HG03196 (cell line): ENCODE measurements around the gene CDC42BPA.
"Not testable (repeated sequence)": the region's sequence is repeated elsewhere in the genome, so short reads cannot be mapped to it uniquely, and the experiment has no call there.

Source experiments
- ATAC-seq: cut with Tn5 transposase; IDR thresholded peaks from one replicate; pipeline ENCODE4 v1.9.1; 2021; ENCODE audit not compliant: unreplicated experiment

The CDC42BPA gene

GRCh38 chr1:227311389-227312001 lies 6.8 kb downstream of the CDC42BPA start:
- ATAC-seq: no peak

GRCh38 chr1:227308367-227309336 lies 9.6 kb downstream of the CDC42BPA start:
- no peak for ATAC-seq

GRCh38 chr1:227306689-227307088 lies 11.6 kb downstream of the CDC42BPA start:
- no peak for ATAC-seq

GRCh38 chr1:227305894-227306626 lies 12.2 kb downstream of the CDC42BPA start:
- no peak for ATAC-seq

- ATAC-seq: no peak
These were observed 13.6 kb downstream of the CDC42BPA start for GRCh38 chr1:227304665-227305064.

- ATAC-seq: no peak
These were observed 14.6 kb downstream of the CDC42BPA start for GRCh38 chr1:227303662-227304061.

GRCh38 chr1:227300682-227301081 lies 17.6 kb downstream of the CDC42BPA start:
- ATAC-seq: no peak

- ATAC-seq: no peak
These were observed 18.6 kb downstream of the CDC42BPA start for GRCh38 chr1:227299688-227300087.

GRCh38 chr1:227299241-227299627 lies 19.1 kb downstream of the CDC42BPA start:
- ATAC-seq: no peak

GRCh38 chr1:227298512-227299240 lies 19.6 kb downstream of the CDC42BPA start:
- no peak for ATAC-seq

GRCh38 chr1:227297073-227297793 lies 21.1 kb downstream of the CDC42BPA start:
- no peak for ATAC-seq

- no peak for ATAC-seq
These were observed 22.7 kb downstream of the CDC42BPA start for GRCh38 chr1:227295609-227296008.

GRCh38 chr1:227285745-227286144 lies 32.5 kb downstream of the CDC42BPA start:
- no peak for ATAC-seq

GRCh38 chr1:227281371-227281770 lies 36.9 kb downstream of the CDC42BPA start:
- ATAC-seq: no peak

GRCh38 chr1:227280836-227281235 lies 37.5 kb downstream of the CDC42BPA start:
- ATAC-seq: no peak

GRCh38 chr1:227276156-227276693 lies 42.1 kb downstream of the CDC42BPA start:
- ATAC-seq: not testable (repeated sequence)

GRCh38 chr1:227273557-227273956 lies 44.7 kb downstream of the CDC42BPA start:
- ATAC-seq: no peak

GRCh38 chr1:227272428-227272827 lies 45.9 kb downstream of the CDC42BPA start:
- ATAC-seq: no peak

GRCh38 chr1:227270554-227270953 lies 47.7 kb downstream of the CDC42BPA start:
- ATAC-seq: no peak

GRCh38 chr1:227268943-227269342 lies 49.3 kb downstream of the CDC42BPA start:
- ATAC-seq: no peak
